IMR-90 (cell line): ENCODE measurements around the gene CPED1. TPM values are rescaled to one million over a fixed set of nuclear protein-coding genes. Genes with fewer than 3 reads are reported as not detected.

Experiments
- ATAC-seq: fragments of 200-7000 bp; cut with Tn5 transposase; 2 replicates; pipeline ENCODE4 v1.9.1; 2020; ENCODE audit warnings: low read depth, mild to moderate bottlenecking, moderate library complexity
- BruUV-seq: library from RNA; stranded (reverse); fragments of 400-500 nt; replicated peaks from 2 replicates; lab custom pipeline; 2021; lab: Mats Ljungman, UMichigan
- CTCF ChIA-PET: fragments of 300-600 bp; formaldehyde crosslinking; extraction: SDS; loops from one replicate; lab custom pipeline; 2021; ENCODE audit warnings: antibody characterized with exemption; lab: Yijun Ruan, JAX
- POLR2A ChIA-PET: fragments of 300-600 bp; sonication (Branson Sonifier 250); formaldehyde crosslinking; loops from one replicate; lab custom pipeline; 2022; ENCODE audit warnings: antibody characterized with exemption; ENCODE audit not compliant: unreplicated experiment; lab: Charles Lee
- DNase-seq: peaks from one replicate; pipeline ENCODE4 v3.0.0; 2013
- H2AFZ ChIP-seq: replicated peaks from 2 replicates; pipeline ENCODE3; 2013; ENCODE audit warnings: low read length, mild to moderate bottlenecking; ENCODE audit not compliant: poor library complexity
- H2AK5ac ChIP-seq: 2 replicates; pipeline ENCODE4 v1.6.1; 2013; ENCODE audit warnings: low read depth, low read length, inconsistent platforms
- H2AK9ac ChIP-seq: replicated peaks from 2 replicates; pipeline ENCODE3; 2013; ENCODE audit warnings: mild to moderate bottlenecking, low read depth, low read length, moderate library complexity; ENCODE audit not compliant: poor library complexity
- H2BK120ac ChIP-seq: 2 replicates; pipeline ENCODE4 v1.6.1; 2013; ENCODE audit warnings: low read depth, low read length, inconsistent platforms
- H2BK15ac ChIP-seq: 3 replicates; pipeline ENCODE4 v1.6.1; 2013; ENCODE audit warnings: low read depth, low read length, inconsistent platforms
- H2BK20ac ChIP-seq: 2 replicates; pipeline ENCODE4 v1.6.1; 2013; ENCODE audit warnings: low read depth, mild to moderate bottlenecking, inconsistent platforms, low read length, moderate library complexity
- H2BK5ac ChIP-seq: 2 replicates; pipeline ENCODE4 v1.6.1; 2013; ENCODE audit warnings: mild to moderate bottlenecking, low read depth, low read length, inconsistent platforms; ENCODE audit not compliant: poor library complexity, severe bottlenecking
- H3K14ac ChIP-seq: replicated peaks from 2 replicates; pipeline ENCODE4 v1.6.1; 2013; ENCODE audit warnings: low read depth, low read length, inconsistent platforms
- H3K18ac ChIP-seq: 2 replicates; pipeline ENCODE4 v1.6.1; 2013; ENCODE audit warnings: low read depth, low read length, control low read depth
- H3K23ac ChIP-seq: 2 replicates; pipeline ENCODE4 v1.6.1; 2013; ENCODE audit warnings: low read depth, low read length, inconsistent platforms
- H3K27ac ChIP-seq: 2 replicates; pipeline ENCODE4 v1.5.1; 2013; ENCODE audit warnings: mild to moderate bottlenecking, control low read depth, low read length; ENCODE audit not compliant: insufficient read depth
- H3K27me3 ChIP-seq: 2 replicates; pipeline ENCODE4 v1.6.1; 2013; ENCODE audit warnings: low read length; ENCODE audit not compliant: control insufficient read depth, insufficient read depth
- H3K36me3 ChIP-seq: 2 replicates; pipeline ENCODE4 v1.6.1; 2013; ENCODE audit warnings: low read length, mixed read lengths; ENCODE audit not compliant: control insufficient read depth, insufficient read depth
- H3K4ac ChIP-seq: 2 replicates; pipeline ENCODE4 v1.6.1; 2013; ENCODE audit warnings: low read depth, low read length, inconsistent platforms
- H3K4me1 ChIP-seq: 2 replicates; pipeline ENCODE4 v1.6.1; 2013; ENCODE audit warnings: low read length, mixed read lengths; ENCODE audit not compliant: control insufficient read depth, insufficient read depth
- H3K4me2 ChIP-seq: 2 replicates; pipeline ENCODE4 v1.6.1; 2013; ENCODE audit warnings: low read depth, mild to moderate bottlenecking, control low read depth, low read length, moderate library complexity
- H3K4me3 ChIP-seq: 2 replicates; pipeline ENCODE4 v1.5.1; 2013; ENCODE audit warnings: low read depth, mild to moderate bottlenecking, control low read depth, low read length, moderate library complexity; ENCODE audit not compliant: insufficient read depth
- H3K56ac ChIP-seq: 2 replicates; pipeline ENCODE4 v1.6.1; 2013; ENCODE audit warnings: low read length, inconsistent platforms; ENCODE audit not compliant: insufficient read depth; ENCODE audit errors: extremely low read depth
- H3K79me1 ChIP-seq, 2 experiments: 2 replicates each; pipeline ENCODE4 v1.6.1; 2013; ENCODE audit warnings: low read length in 2 of 2, inconsistent platforms in 1 of 2, low read depth in 1 of 2
- H3K9ac ChIP-seq: 2 replicates; pipeline ENCODE4 v1.6.1; 2013; ENCODE audit warnings: low read depth, low read length, control low read depth
- H3K9me1 ChIP-seq: 2 replicates; pipeline ENCODE4 v1.6.1; 2013; ENCODE audit warnings: low read length, inconsistent platforms; ENCODE audit not compliant: insufficient read depth
- H3K9me3 ChIP-seq: 2 replicates; pipeline ENCODE4 v1.6.1; 2013; ENCODE audit warnings: low read length; ENCODE audit not compliant: control insufficient read depth, insufficient read depth
- H4K20me1 ChIP-seq: 2 replicates; pipeline ENCODE4 v1.6.1; 2013; ENCODE audit warnings: low read length, inconsistent platforms; ENCODE audit not compliant: insufficient read depth
- H4K5ac ChIP-seq: 2 replicates; pipeline ENCODE4 v1.6.1; 2013; ENCODE audit warnings: mild to moderate bottlenecking, low read depth, low read length, control low read depth
- H4K8ac ChIP-seq, 2 experiments: 2 replicates each; pipeline ENCODE4 v1.6.1; 2013; ENCODE audit warnings: low read depth in 2 of 2, low read length in 2 of 2, control low read depth in 1 of 2, inconsistent platforms in 1 of 2
- H4K91ac ChIP-seq: 2 replicates; pipeline ENCODE4 v1.6.1; 2013; ENCODE audit warnings: low read depth, low read length, inconsistent platforms; ENCODE audit not compliant: insufficient read depth
- BHLHE40 ChIP-seq: fragments of 150-350 bp; IDR thresholded peaks from 2 replicates; pipeline ENCODE4 v1.6.1; 2016; ENCODE audit warnings: mild to moderate bottlenecking, low read depth, low read length
- CEBPB ChIP-seq: IDR thresholded peaks from 2 replicates; pipeline ENCODE4 v1.6.1; 2012; ENCODE audit warnings: low read depth, low read length, improper control_type of control experiment
- CHD1 ChIP-seq: IDR thresholded peaks from 2 replicates; pipeline ENCODE4 v1.6.1; 2012; ENCODE audit warnings: low read depth, low read length, improper control_type of control experiment
- MXI1 ChIP-seq: IDR thresholded peaks from 2 replicates; pipeline ENCODE4 v1.6.1; 2012; ENCODE audit warnings: low read depth, mild to moderate bottlenecking, low read length, moderate library complexity, borderline replicate concordance
- NFE2L2 ChIP-seq: fragments of 150-350 bp; IDR thresholded peaks from 2 replicates; pipeline ENCODE4 v1.6.1; 2016; ENCODE audit warnings: low read depth, mild to moderate bottlenecking, low read length
- POLR2A ChIP-seq: IDR thresholded peaks from 2 replicates; pipeline ENCODE4 v1.6.1; 2012; ENCODE audit warnings: mild to moderate bottlenecking, low read depth, low read length
- RFX5 ChIP-seq: IDR thresholded peaks from 2 replicates; pipeline ENCODE4 v1.8.0; 2012; ENCODE audit warnings: low read depth, mild to moderate bottlenecking, low read length, moderate library complexity
- WGBS, 2 experiments: methylation state at CpG; one replicate each; pipeline versions ENCODE4 v1.1.5 to v1.1.7; 2013; ENCODE audit warnings: missing lambda C conversion rate in 2 of 2; ENCODE audit not compliant: insufficient read length in 1 of 2; ENCODE audit errors: extremely low coverage in 2 of 2; 5-methylcytosine and 5-hydroxymethylcytosine counted together
- dilution Hi-C: fragments of 300-500 bp; cut with HindIII; formaldehyde crosslinking; loops from one replicate; pipeline ENCODE4 v1.14.3; 2018; ENCODE audit warnings: low sequenced_read_pairs; ENCODE audit not compliant: unreplicated experiment
- in situ Hi-C: fragments of 300-500 bp; cut with MboI; formaldehyde crosslinking; loops from 3 replicates; pipeline ENCODE4 v1.14.3; 2019; ENCODE audit warnings: low sequenced_read_pairs, inconsistent platforms, mixed read lengths
- intact Hi-C: fragments of 100-400 bp; cut with micrococcal nuclease; formaldehyde crosslinking; loops from 2 replicates; pipeline ENCODE4 v1.10.0; 2022
- polyA plus RNA-seq, 3 experiments: library from polyadenylated mRNA; depleted of rRNA; stranded (reverse); fragments of >200 nt; gene quantifications; 2 replicates each; pipeline ENCODE4 v1.2.3, GENCODE V29; 2012; ENCODE audit warnings: low replicate concordance in 1 of 3
- total RNA-seq: library from RNA; depleted of rRNA; stranded (reverse); fragments of >200 nt; gene quantifications from 2 replicates; pipeline ENCODE4 v1.2.3, GENCODE V29; 2012
- TF ChIP-seq, protein P1 (sequence below): conservative IDR thresholded peaks from 2 replicates; pipeline ENCODE4 v1.5.1; 2012; ENCODE audit warnings: mild to moderate bottlenecking, low read depth, low read length, improper control_type of control experiment
- TF ChIP-seq, protein P2 (sequence below): fragments of 150-350 bp; IDR thresholded peaks from 2 replicates; pipeline ENCODE4 v1.6.1; 2016; ENCODE audit warnings: low read depth, mild to moderate bottlenecking, low read length, moderate library complexity, borderline replicate concordance

The CPED1 gene
- total and polyA plus RNA-seq, 2 of the 4 experiments (the other 2 are of a cell fraction), result 31.2 to 96.8 TPM

DNA sequence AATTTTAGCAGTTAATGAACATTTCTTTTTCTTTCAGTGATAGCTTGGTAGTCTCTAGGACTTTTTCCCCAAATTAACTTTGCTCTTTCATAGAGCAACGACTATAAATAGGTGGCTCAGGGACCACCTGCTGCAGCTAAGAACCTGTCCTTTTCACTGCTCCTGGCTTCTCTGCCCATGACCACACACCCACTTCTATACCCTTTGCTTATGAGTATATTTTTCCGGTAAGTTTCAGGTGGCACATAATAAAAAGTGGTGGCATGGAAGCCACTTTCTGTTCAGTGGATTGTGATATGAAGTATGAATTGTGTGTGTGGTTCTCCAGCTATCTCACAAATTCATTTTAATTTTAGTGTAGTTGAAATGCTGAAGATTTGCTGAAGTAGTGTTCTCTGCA, 36.7 kb upstream of the CPED1 start:
- Histone ChIP-seq H2AK5ac (no peak overlapping the region), H2BK20ac (no peak overlapping the region), H3K9ac (no peak overlapping the region), H3K4ac (no peak overlapping the region), H2BK15ac (no peak overlapping the region), H3K4me2 (peak overlapping the region; percentile 77), H2BK120ac (no peak overlapping the region), H3K79me1 (peaks cover 8 to 10% of the 10 kb centered on the region in 2 experiments), H2AFZ (no peak overlapping the region), H3K9me3 (no peaks in the 10 kb centered on the region), H3K27me3 (no peaks in the 10 kb centered on the region), H2BK5ac (no peak overlapping the region), H4K5ac (no peak overlapping the region), H4K91ac (no peak overlapping the region), H3K27ac (no peak overlapping the region), H3K14ac (no peak overlapping the region), H2AK9ac (no peak overlapping the region), H3K4me1 (peaks cover 2% of the 10 kb centered on the region; the same call in 1 of the 2 replicates), H3K4me3 (0 out of 2 replicates have a peak overlapping the region, but pooled peaks have one; percentile 11), H3K18ac (no peak overlapping the region), H4K20me1 (0 out of 2 replicates have a peak, but pooled peaks cover 4% of the 10 kb centered on the region), H3K36me3 (peaks cover 5% of the 10 kb centered on the region), H3K56ac (no peak overlapping the region), H3K9me1 (no peaks in the 10 kb centered on the region), H3K23ac (no peak overlapping the region), H4K8ac (no peak overlapping the region)
- POLR2A ChIA-PET, result no interaction called here
- in situ Hi-C loops, result no loop called here
- CTCF ChIA-PET, result no interaction called here
- ATAC-seq, result no peak
- TF ChIP-seq CEBPB (no peak), CHD1 (no peak), POLR2A (no peak), NFE2L2 (no peak), MXI1 (no peak), BHLHE40 (no peak), RFX5 (no peak)
- TF ChIP-seq, protein P1, sequence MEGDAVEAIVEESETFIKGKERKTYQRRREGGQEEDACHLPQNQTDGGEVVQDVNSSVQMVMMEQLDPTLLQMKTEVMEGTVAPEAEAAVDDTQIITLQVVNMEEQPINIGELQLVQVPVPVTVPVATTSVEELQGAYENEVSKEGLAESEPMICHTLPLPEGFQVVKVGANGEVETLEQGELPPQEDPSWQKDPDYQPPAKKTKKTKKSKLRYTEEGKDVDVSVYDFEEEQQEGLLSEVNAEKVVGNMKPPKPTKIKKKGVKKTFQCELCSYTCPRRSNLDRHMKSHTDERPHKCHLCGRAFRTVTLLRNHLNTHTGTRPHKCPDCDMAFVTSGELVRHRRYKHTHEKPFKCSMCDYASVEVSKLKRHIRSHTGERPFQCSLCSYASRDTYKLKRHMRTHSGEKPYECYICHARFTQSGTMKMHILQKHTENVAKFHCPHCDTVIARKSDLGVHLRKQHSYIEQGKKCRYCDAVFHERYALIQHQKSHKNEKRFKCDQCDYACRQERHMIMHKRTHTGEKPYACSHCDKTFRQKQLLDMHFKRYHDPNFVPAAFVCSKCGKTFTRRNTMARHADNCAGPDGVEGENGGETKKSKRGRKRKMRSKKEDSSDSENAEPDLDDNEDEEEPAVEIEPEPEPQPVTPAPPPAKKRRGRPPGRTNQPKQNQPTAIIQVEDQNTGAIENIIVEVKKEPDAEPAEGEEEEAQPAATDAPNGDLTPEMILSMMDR, result no peak
- TF ChIP-seq, protein P2, sequence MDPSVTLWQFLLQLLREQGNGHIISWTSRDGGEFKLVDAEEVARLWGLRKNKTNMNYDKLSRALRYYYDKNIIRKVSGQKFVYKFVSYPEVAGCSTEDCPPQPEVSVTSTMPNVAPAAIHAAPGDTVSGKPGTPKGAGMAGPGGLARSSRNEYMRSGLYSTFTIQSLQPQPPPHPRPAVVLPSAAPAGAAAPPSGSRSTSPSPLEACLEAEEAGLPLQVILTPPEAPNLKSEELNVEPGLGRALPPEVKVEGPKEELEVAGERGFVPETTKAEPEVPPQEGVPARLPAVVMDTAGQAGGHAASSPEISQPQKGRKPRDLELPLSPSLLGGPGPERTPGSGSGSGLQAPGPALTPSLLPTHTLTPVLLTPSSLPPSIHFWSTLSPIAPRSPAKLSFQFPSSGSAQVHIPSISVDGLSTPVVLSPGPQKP, result no peak
- BruUV-seq, result no TSS peak
- intact Hi-C loops, result loop anchor here (10.0 kb wide), 1 partner anchor 1043 kb away; no protein-coding TSS in a partner anchor
- dilution Hi-C loops, result no loop called here
- no peak for DNase-seq
- no CpG with 5 or more reads among the region's 2 CpGs for WGBS, 2 experiments
